ENCODE results near the gene SMIM7. TPM values are rescaled to one million over a fixed set of nuclear protein-coding genes. Genes with fewer than 3 reads are reported as not detected.

The SMIM7 gene
- total RNA-seq, 1 experiment from 2014 or later = 66.4 TPM

GRCh38 chr19:16607819-16608218 lies 52.1 kb downstream of the SMIM7 start:
- ChIA-PET RAD21 (ENCODE audit: low non-redundant PET in 1 of 2, low total read pairs in 2 of 2, uncharacterized antibody in 2 of 2, unreplicated experiment in 2 of 2) (no interaction called here), POLR2A (no interaction called here), CTCF (no interaction called here)
- no peak for DNase-seq (ENCODE audit: low read depth, low spot score)
- peaks cover 3 to 20% of the 10 kb centered on the region in 2 experiments; a peak in 3 of 4 replicates for H3K4me1 ChIP-seq (ENCODE audit: control insufficient read depth in 1 of 2, insufficient read depth in 2 of 2, low read length in 2 of 2)
- intact Hi-C loops (cut with micrococcal nuclease) = no loop called here
- no peak overlapping the region for H3K4me2 ChIP-seq (ENCODE audit: low read length)
- H3K27ac ChIP-seq (ENCODE audit: low read depth, low read length) = no peak overlapping the region
- H3K9ac ChIP-seq (ENCODE audit: low read length) = no peak overlapping the region
- H3K9me2 ChIP-seq (ENCODE audit: insufficient read depth) = no peaks in the 10 kb centered on the region
- no peaks in the 10 kb centered on the region for H3K36me3 ChIP-seq (ENCODE audit: control insufficient read depth in 1 of 2, insufficient read depth in 2 of 2, low read length in 2 of 2)
- no peak overlapping the region for H3K4me3 ChIP-seq (replicated peaks in 1 of 2; ENCODE audit: low read depth in 1 of 2, low read length in 2 of 2)
- no peak for ATAC-seq
- H3K9me3 ChIP-seq (ENCODE audit: control insufficient read depth in 1 of 2, insufficient read depth in 1 of 2, low read depth in 1 of 2, low read length in 2 of 2) = no peaks in the 10 kb centered on the region
- no peak for TF ChIP-seq ZNF274 (IDR thresholded peaks at IDR 0.05; ENCODE audit: low read depth, low read length)
- TF ChIP-seq MAX (IDR thresholded peaks at IDR 0.05) = no peak
- TF ChIP-seq ZFX (IDR thresholded peaks at IDR 0.05) = no peak
- TF ChIP-seq ELF1 (IDR thresholded peaks at IDR 0.05; ENCODE audit: borderline replicate concordance, low read depth) = no peak
- TF ChIP-seq RAD21 (IDR thresholded peaks at IDR 0.05; ENCODE audit: low read depth) = no peak
- no peak for TF ChIP-seq EZH2phosphoT487 (IDR thresholded peaks at IDR 0.05; ENCODE audit: borderline replicate concordance)
- TF ChIP-seq CEBPB (IDR thresholded peaks at IDR 0.05; ENCODE audit: low read depth) = no peak
- TF ChIP-seq EZH2 (IDR thresholded peaks at IDR 0.05) = no peak
- no peak for TF ChIP-seq EGR1 (IDR thresholded peaks at IDR 0.05; ENCODE audit: low read depth)
- TF ChIP-seq YY1 (IDR thresholded peaks at IDR 0.05; ENCODE audit: extremely low read depth, insufficient replicate concordance, low read depth, low read length) = no peak
- TF ChIP-seq CBX3 (IDR thresholded peaks at IDR 0.05; ENCODE audit: low read depth) = no peak
- no peak for TF ChIP-seq SIN3A (IDR thresholded peaks at IDR 0.05; ENCODE audit: low read depth)
- H3K27me3 ChIP-seq (ENCODE audit: insufficient read depth, low read length) = no peaks in the 10 kb centered on the region
- H2AFZ ChIP-seq (ENCODE audit: low read depth, low read length, poor library complexity, severe bottlenecking) = no peak overlapping the region
- peaks cover 100% of the 10 kb centered on the region for H3K79me2 ChIP-seq (ENCODE audit: insufficient read depth, low read length)
- no TSS peak for BruUV-seq (replicated peaks)
- peaks cover 19% of the 10 kb centered on the region; the same call in 1 of the 2 replicates for H4K20me1 ChIP-seq (ENCODE audit: insufficient read depth)

GRCh38 chr19:16605553-16605994 lies 54.4 kb downstream of the SMIM7 start:
- no peaks in the 10 kb centered on the region for H3K9me3 ChIP-seq (ENCODE audit: control insufficient read depth in 1 of 2, insufficient read depth in 1 of 2, low read depth in 1 of 2, low read length in 2 of 2)
- CTCF ChIA-PET = no interaction called here
- DNase-seq (ENCODE audit: low read depth, low spot score) = no peak
- POLR2A ChIA-PET = no interaction called here
- H3K36me3 ChIP-seq (ENCODE audit: control insufficient read depth in 1 of 2, insufficient read depth in 2 of 2, low read length in 2 of 2) = no peaks in the 10 kb centered on the region
- H3K9ac ChIP-seq (ENCODE audit: low read length) = no peak overlapping the region
- no peak overlapping the region for H3K4me2 ChIP-seq (ENCODE audit: low read length)
- peaks cover 3 to 5% of the 10 kb centered on the region in 2 experiments; a peak in 3 of 4 replicates for H3K4me1 ChIP-seq (ENCODE audit: control insufficient read depth in 1 of 2, insufficient read depth in 2 of 2, low read length in 2 of 2)
- 0 out of 2 replicates have a peak, but pooled peaks cover 5% of the 10 kb centered on the region for H4K20me1 ChIP-seq (ENCODE audit: insufficient read depth)
- no peak overlapping the region for H2AFZ ChIP-seq (ENCODE audit: low read depth, low read length, poor library complexity, severe bottlenecking)
- RAD21 ChIA-PET (ENCODE audit: low non-redundant PET in 1 of 2, low total read pairs in 2 of 2, uncharacterized antibody in 2 of 2, unreplicated experiment in 2 of 2) = interaction anchor here in 1 of 2 experiments (0.5 kb wide), 1 partner anchor 93 kb away, joined by 5 read pairs; no protein-coding TSS in a partner anchor
- ATAC-seq = no peak; the same call in 1 of the 2 replicates
- H3K4me3 ChIP-seq (replicated peaks in 1 of 2; ENCODE audit: low read depth in 1 of 2, low read length in 2 of 2) = no peak overlapping the region
- H3K27me3 ChIP-seq (ENCODE audit: insufficient read depth, low read length) = no peaks in the 10 kb centered on the region
- intact Hi-C loops (cut with micrococcal nuclease) = no loop called here
- H3K9me2 ChIP-seq (ENCODE audit: insufficient read depth) = no peaks in the 10 kb centered on the region
- H3K27ac ChIP-seq (ENCODE audit: low read depth, low read length) = no peak overlapping the region
- BruUV-seq (replicated peaks) = no TSS peak
- peaks cover 100% of the 10 kb centered on the region for H3K79me2 ChIP-seq (ENCODE audit: insufficient read depth, low read length)
- TF ChIP-seq CTCF (IDR thresholded peaks at IDR 0.05 in 2 of 3, conservative IDR thresholded peaks at IDR 0.05 in 1 of 3; ENCODE audit: borderline replicate concordance in 1 of 3, insufficient read depth in 1 of 3, low read depth in 2 of 3, low read length in 2 of 3) (no peak), RAD21 (IDR thresholded peaks at IDR 0.05; ENCODE audit: low read depth) (no peak), JUND (IDR thresholded peaks at IDR 0.05) (no peak), REST (IDR thresholded peaks at IDR 0.05; ENCODE audit: low read depth) (no peak)
